ENCODE measurements around the gene EIF1B. TPM values are rescaled to one million over a fixed set of nuclear protein-coding genes. Genes with fewer than 3 reads are reported as not detected.

EIF1B gene
- polyA plus RNA-seq, 1 donor = 58.5 TPM

DNA sequence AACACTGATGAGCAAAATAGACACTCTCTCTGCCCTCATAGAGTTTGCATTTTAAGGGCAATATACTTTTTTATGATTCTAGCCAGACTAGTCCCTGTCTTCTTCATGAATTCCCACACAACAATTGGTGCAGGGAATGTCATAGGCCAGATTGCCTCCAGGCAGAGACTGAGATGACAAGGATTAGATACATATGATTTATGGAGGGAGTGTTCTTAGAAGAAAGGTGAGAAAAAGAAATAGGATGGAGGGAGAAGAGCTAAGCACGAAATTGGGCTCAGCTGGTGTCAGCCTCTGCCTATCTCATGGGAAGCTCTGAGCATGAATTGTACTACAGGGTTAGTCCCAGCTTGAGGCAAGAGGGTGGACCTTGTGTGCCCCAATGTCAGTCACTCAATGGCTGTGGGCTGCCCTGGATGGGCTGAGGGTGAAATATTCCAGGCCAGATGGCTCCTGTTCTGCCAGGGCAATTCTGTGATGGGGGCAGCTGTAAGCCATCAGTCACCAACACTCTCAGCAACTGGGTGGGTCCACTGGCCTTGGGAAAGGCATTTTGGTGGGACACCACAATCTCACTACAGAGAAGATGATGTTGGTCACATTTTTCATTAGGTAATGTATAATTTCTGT, 31.1 kb downstream of the EIF1B start:
- no peak for DNase-seq (ENCODE audit: low read depth)

DNA sequence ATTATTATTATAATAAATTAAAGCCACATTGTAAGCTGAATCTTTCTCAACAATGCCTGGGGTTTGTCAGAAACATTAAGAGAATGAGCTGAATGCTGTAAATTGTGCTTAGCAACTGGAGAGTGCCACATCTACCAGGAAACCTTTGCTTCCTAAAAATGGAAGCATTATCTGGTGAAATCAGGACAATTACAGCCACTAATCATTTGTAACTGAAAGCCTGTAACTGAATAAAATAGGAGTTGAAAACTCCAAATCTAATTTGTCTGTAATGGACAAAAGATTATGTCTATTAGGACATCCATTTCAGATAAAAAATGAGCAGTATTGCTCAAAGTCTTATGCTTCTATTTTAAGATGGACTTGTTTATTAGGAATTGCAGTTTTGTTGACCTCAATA, 32.2 kb downstream of the EIF1B start:
- DNase-seq (ENCODE audit: low read depth) = no peak

DNA sequence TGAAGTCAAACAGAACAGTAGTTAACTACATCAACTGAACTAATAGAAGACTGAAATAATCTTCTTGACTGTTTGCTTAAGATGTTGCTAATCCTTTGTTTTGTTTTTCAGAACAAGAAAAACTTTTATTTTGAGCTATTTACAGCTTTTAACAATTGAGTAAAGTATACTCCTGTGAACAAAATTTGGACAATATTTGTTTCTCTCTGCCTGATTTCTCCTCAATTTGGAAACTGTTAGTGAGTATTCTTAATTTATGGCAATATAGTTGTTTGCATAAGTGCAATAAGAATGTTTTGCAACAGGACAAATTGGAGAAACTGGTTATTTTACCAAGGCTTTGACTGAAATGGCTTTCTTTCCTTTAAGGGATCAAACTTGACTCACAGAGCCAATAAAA, 41.0 kb downstream of the EIF1B start:
- DNase-seq (ENCODE audit: low read depth) = no peak

DNA sequence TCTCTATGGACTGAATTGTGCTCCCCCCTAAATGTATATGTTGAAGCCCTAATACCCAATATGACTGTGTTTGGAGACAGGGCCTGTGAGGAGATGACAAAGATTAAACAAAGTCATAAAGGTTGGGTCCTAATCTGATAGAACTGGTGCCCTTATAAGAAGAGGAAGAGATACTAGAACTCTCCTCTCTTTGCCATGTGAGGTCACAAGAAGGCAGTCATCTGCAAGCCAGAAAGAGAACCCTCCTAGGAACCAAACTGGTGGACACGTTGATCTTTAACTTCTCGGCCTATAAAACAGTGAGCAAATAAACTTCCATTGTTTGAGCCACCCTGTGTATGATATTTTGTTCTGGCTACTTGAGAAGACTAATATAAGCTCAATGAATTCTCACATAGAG, 45.9 kb downstream of the EIF1B start:
- DNase-seq (ENCODE audit: low read depth) = no peak

DNA sequence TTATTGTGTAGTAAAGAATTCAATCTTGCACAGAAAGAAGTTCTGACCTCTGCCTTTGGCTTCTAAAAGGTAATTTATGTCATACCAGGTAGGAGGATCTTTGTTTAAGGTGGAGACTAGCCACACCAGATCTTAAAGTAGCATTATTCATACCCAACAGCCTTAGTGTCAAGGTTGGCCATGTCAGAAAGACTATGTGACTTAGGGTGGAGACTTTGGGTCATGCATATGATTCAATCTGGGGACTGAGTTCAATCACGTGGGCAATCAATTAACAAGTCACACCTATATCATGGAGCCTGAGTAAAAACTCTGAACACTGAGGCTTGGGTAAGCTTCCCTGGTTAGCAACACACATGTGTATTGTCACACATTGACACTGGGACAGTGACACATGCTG, 48.9 kb downstream of the EIF1B start:
- no peak for DNase-seq (ENCODE audit: low read depth)

Other genes with a start within 250 kb of the EIF1B start
- 0.46 TPM for gene ENTPD3, start 77.5 kb downstream of the EIF1B start, polyA plus RNA-seq (ENCODE audit: insufficient read length)
- 2,912 TPM for gene RPL14, start 147.6 kb downstream of the EIF1B start, polyA plus RNA-seq (ENCODE audit: insufficient read length)
- 2.8 TPM for gene ZNF619, start 167.4 kb downstream of the EIF1B start, polyA plus RNA-seq (ENCODE audit: insufficient read length)
- 2.5 TPM for gene ZNF620, start 196.3 kb downstream of the EIF1B start, polyA plus RNA-seq (ENCODE audit: insufficient read length)
- gene ZNF621, start 215.3 kb downstream of the EIF1B start, polyA plus RNA-seq (ENCODE audit: insufficient read length) = 12.1 TPM